ENCODE results near the gene NOXA1.
"Not testable (repeated sequence)": the region's sequence is repeated elsewhere in the genome, so short reads cannot be mapped to it uniquely, and the experiment has no call there.

NOXA1 gene

GRCh38 chr9:137383081-137383783 is 40.0 kb upstream of the NOXA1 start:
- H3K4me3 Mint-ChIP-seq, result no peak overlapping the region
- H3K4me1 Mint-ChIP-seq, result peaks cover 7% of the 10 kb centered on the region
- H3K36me3 Mint-ChIP-seq (ENCODE audit: insufficient read depth), result no peaks in the 10 kb centered on the region
- no peak for ATAC-seq (replicated peaks; ENCODE audit: extremely low read depth, poor library complexity, severe bottlenecking)
- H3K27me3 Mint-ChIP-seq, result no peaks in the 10 kb centered on the region
- H3K9me3 Mint-ChIP-seq, result no peaks in the 10 kb centered on the region
- peak overlapping the region; percentile 57 for H3K27ac Mint-ChIP-seq (ENCODE audit: low read depth)
- no peak for DNase-seq (ENCODE audit: low spot score in 2 of 2)

DNA sequence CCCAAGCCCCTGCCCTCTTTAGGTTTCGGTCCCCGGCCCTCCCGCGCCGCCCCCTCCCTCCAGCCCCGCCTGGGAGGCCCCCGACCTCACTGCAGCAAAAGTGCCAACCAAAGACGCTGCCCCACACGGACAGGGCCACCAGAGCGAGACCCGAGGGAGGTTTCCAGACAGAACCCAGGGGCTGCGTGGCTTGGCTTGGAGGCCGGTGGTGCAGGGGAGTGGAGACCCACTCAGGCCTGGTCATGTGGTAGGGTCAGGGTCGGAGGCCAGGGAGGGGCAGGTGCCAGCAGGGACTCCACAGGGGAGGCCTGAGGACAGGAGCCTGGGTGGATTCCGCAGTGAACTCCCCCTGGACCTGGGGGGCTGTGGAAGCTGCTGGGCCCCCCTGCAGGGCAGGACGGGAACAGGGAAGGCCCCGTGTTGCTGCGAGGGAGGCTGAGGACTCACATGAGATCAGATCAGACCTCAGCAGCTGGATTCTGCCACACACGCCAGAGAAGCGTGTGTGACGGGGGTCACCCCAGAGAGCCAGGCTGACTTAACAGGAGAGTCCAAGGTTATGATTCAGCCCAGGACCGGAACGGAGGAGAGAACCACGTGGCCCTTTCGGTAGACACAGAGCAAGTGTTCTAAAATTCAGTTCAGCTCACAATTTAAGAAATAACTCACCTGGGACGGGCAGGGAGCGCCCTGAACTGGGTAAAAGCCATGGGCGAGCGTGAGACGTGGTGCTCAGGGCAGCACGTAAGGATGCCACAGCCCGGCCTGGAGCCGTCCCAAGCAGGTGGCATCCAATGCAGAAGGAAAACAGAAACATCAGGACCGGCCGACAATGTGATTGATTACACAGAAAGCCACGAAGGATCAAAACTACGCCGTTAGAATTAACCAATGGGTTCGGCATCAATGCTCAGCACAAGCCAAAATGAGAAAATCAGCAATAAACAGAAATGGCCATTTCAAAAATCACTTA is 39.1 kb upstream of the NOXA1 start:
- H3K9me3 Mint-ChIP-seq, result no peaks in the 10 kb centered on the region
- no peaks in the 10 kb centered on the region for H3K36me3 Mint-ChIP-seq (ENCODE audit: insufficient read depth)
- H3K27ac Mint-ChIP-seq (ENCODE audit: low read depth), result peak overlapping the region; percentile 57
- no peak overlapping the region for H3K4me3 Mint-ChIP-seq
- ATAC-seq (replicated peaks; ENCODE audit: extremely low read depth, poor library complexity, severe bottlenecking) (no peak), DNase-seq (ENCODE audit: low spot score in 2 of 2) (no peak)
- no peaks in the 10 kb centered on the region for H3K27me3 Mint-ChIP-seq
- peaks cover 7% of the 10 kb centered on the region for H3K4me1 Mint-ChIP-seq

DNA sequence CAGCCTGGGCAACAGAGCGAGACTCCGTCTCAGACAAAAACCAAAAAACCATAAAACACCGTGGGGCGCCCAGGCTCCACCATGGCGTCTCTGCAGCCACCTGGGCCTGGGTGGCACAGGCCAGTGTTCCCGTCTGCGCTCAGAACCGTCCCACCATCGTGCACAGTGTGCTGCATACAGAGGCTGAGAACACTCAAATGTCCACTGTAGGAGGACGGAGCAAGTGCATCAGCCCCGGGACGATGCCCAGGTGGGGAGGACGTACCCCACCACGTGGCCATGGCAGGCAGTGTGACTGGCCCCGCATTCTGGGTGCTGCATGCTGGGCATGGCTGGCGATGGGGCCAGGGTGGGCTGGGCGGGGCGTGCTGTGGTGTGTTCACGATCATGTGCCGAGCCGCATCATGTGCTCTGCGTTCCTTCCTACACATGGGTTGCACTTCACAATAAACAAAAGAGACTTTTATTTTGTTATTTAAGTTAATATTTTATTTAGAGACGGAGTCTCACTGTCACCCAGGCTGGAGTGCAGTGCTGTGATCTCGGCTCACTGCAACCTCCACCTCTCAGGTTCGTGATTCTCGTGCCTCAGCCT is 38.0 kb upstream of the NOXA1 start:
- H3K27me3 Mint-ChIP-seq, result no peaks in the 10 kb centered on the region
- ATAC-seq (replicated peaks; ENCODE audit: extremely low read depth, poor library complexity, severe bottlenecking) (no peak), DNase-seq (ENCODE audit: low spot score in 2 of 2) (no peak)
- H3K36me3 Mint-ChIP-seq (ENCODE audit: insufficient read depth), result no peaks in the 10 kb centered on the region
- H3K4me3 Mint-ChIP-seq, result no peak overlapping the region
- no peak overlapping the region for H3K27ac Mint-ChIP-seq (ENCODE audit: low read depth)
- H3K9me3 Mint-ChIP-seq, result no peaks in the 10 kb centered on the region
- peaks cover 7% of the 10 kb centered on the region for H3K4me1 Mint-ChIP-seq

GRCh38 chr9:137386507-137387113 is 36.6 kb upstream of the NOXA1 start:
- not testable (repeated sequence) for H3K27me3 Mint-ChIP-seq
- peak overlapping the region; percentile 77 for H3K27ac Mint-ChIP-seq (ENCODE audit: low read depth)

DNA sequence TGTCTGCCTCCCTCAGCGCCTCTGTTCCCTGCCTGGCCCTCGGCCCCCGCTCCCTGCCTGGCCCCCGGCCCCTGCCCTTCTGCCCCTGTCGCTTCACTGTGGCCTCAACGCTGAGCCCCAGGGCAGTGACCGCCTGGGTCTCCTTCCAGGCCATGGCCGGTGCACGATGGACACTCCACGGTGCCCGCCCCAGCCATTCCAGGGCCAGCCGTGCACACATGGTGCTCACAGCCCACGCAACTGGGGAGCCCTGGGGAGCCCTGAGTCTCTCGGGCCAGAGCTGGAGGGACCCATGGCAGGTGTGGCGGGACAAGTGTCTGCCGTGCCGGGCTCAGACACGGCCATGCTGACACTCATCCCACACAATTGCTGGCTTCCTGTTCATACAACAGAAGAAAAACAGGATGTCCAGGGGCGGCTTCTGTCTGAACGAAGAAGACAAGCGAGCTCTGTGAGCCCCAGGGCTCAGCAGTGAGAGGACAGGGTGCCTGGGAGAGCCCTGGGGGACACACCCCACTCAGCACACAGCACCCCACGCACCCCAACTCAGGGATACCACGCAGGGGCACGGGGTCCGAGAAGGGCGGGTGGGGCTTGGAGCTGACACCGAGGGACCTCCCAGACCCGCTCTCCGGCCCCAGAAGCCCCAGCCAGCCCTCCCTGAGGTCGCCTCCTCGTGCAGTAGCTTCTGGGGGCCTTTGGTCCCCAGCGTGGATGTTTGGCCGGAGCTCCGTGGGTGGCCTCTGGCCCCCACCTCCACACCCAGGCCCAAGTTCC is 35.9 kb upstream of the NOXA1 start:
- DNase-seq (ENCODE audit: low spot score in 2 of 2), result peak in 1 of 2 donors; percentile 21
- H3K27ac Mint-ChIP-seq (ENCODE audit: low read depth), result peak overlapping the region; percentile 77
- H3K36me3 Mint-ChIP-seq (ENCODE audit: insufficient read depth), result no peaks in the 10 kb centered on the region
- peak overlapping the region; percentile 51 for H3K4me3 Mint-ChIP-seq
- H3K27me3 Mint-ChIP-seq, result no peaks in the 10 kb centered on the region
- ATAC-seq (replicated peaks; ENCODE audit: extremely low read depth, poor library complexity, severe bottlenecking), result peak; percentile 58
- peaks cover 7% of the 10 kb centered on the region for H3K4me1 Mint-ChIP-seq
- H3K9me3 Mint-ChIP-seq, result no peaks in the 10 kb centered on the region

More at GRCh38 chr9:137386507-137387113, 36.6 kb upstream of the NOXA1 start:
- H3K4me3 Mint-ChIP-seq; H3K36me3 Mint-ChIP-seq (ENCODE audit: insufficient read depth); ATAC-seq (replicated peaks; ENCODE audit: extremely low read depth, poor library complexity, severe bottlenecking); H3K9me3 Mint-ChIP-seq; H3K4me1 Mint-ChIP-seq; DNase-seq (ENCODE audit: low spot score in 2 of 2): not testable (repeated sequence)

DNA sequence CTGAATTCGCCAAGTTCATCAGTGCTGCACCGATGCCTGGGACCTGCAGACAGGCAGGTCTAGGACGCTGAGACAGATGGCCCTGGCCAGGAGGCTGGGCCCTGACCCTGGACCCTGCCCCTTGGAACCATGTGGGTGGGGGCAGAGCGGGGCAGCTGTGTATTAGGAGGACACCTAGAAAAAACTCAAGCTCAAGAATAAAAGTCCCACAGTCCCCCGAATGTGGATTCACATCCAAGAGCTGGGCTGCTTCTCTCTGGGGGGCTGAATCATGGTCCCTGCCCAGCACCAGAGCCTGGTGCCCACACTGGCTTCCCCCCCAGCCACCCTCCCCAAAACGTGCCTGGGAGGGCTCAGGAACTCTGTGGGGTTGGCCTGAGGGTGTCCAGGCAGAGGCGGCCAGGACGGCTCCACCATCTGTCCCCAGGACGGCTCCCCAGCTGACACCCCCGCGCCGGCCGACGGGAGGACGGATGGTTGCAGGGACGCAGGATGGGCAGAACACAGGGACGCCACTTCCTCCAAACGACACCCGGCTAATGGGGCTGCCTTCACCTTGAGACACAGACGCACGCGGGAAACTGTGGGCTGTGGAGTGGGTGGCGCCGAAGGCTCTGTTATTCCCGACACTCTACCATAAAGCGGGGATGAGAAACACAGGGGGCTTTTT is 35.2 kb upstream of the NOXA1 start:
- DNase-seq (ENCODE audit: low spot score in 2 of 2) (no peak), ATAC-seq (replicated peaks; ENCODE audit: extremely low read depth, poor library complexity, severe bottlenecking) (no peak)
- Mint-ChIP-seq H3K9me3 (no peaks in the 10 kb centered on the region), H3K27ac (ENCODE audit: low read depth) (peak overlapping the region; percentile 77), H3K4me3 (peak overlapping the region; percentile 51), H3K4me1 (peaks cover 7% of the 10 kb centered on the region), H3K36me3 (ENCODE audit: insufficient read depth) (no peaks in the 10 kb centered on the region), H3K27me3 (no peaks in the 10 kb centered on the region)

GRCh38 chr9:137388589-137389427 is 34.4 kb upstream of the NOXA1 start:
- Mint-ChIP-seq H3K4me1 (peaks cover 7% of the 10 kb centered on the region), H3K27ac (ENCODE audit: low read depth) (no peak overlapping the region), H3K36me3 (ENCODE audit: insufficient read depth) (no peaks in the 10 kb centered on the region), H3K4me3 (no peak overlapping the region), H3K27me3 (no peaks in the 10 kb centered on the region), H3K9me3 (no peaks in the 10 kb centered on the region)
- ATAC-seq (replicated peaks; ENCODE audit: extremely low read depth, poor library complexity, severe bottlenecking), result no peak
- DNase-seq (ENCODE audit: low spot score in 2 of 2), result no peak

GRCh38 chr9:137389428-137389746 is 33.8 kb upstream of the NOXA1 start:
- H3K4me3 Mint-ChIP-seq, result no peak overlapping the region
- no peaks in the 10 kb centered on the region for H3K9me3 Mint-ChIP-seq
- no peaks in the 10 kb centered on the region for H3K36me3 Mint-ChIP-seq (ENCODE audit: insufficient read depth)
- ATAC-seq (replicated peaks; ENCODE audit: extremely low read depth, poor library complexity, severe bottlenecking) (no peak), DNase-seq (ENCODE audit: low spot score in 2 of 2) (no peak)
- peaks cover 7% of the 10 kb centered on the region for H3K4me1 Mint-ChIP-seq
- H3K27ac Mint-ChIP-seq (ENCODE audit: low read depth), result no peak overlapping the region
- no peaks in the 10 kb centered on the region for H3K27me3 Mint-ChIP-seq

GRCh38 chr9:137390553-137391410 is 32.4 kb upstream of the NOXA1 start:
- H3K36me3 Mint-ChIP-seq (ENCODE audit: insufficient read depth), result no peaks in the 10 kb centered on the region
- H3K27me3 Mint-ChIP-seq, result no peaks in the 10 kb centered on the region
- DNase-seq (ENCODE audit: low spot score in 2 of 2), result no peak
- H3K4me3 Mint-ChIP-seq, result no peak overlapping the region
- ATAC-seq (replicated peaks; ENCODE audit: extremely low read depth, poor library complexity, severe bottlenecking), result no peak
- H3K27ac Mint-ChIP-seq (ENCODE audit: low read depth), result no peak overlapping the region
- peaks cover 7% of the 10 kb centered on the region for H3K4me1 Mint-ChIP-seq
- H3K9me3 Mint-ChIP-seq, result no peaks in the 10 kb centered on the region

DNA sequence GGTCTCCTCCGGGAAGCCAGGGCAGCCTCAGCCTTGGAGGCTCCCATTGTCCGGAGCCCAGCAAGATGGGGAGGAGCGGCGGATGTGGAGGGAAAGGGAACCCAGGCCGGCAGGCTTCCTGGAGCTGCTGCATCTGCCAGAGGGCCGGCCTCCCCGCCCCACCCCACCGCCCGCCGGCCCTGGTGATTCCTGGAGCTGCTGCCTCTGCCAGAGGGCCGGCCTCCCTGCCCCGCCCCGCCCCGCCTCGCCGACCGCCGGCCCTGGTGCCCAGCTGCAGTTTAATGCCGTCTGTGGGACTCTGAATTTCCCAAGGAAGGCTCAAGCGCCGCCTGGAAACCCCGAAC is 31.8 kb upstream of the NOXA1 start:
- Mint-ChIP-seq H3K4me3 (no peak overlapping the region), H3K36me3 (ENCODE audit: insufficient read depth) (no peaks in the 10 kb centered on the region)

More for the DNA sequence above, 31.8 kb upstream of the NOXA1 start:
- Mint-ChIP-seq H3K27me3 (no peaks in the 10 kb centered on the region), H3K27ac (ENCODE audit: low read depth) (no peak overlapping the region), H3K9me3 (no peaks in the 10 kb centered on the region), H3K4me1 (peaks cover 7% of the 10 kb centered on the region)
- no peak for DNase-seq (ENCODE audit: low spot score in 2 of 2)
- ATAC-seq (replicated peaks; ENCODE audit: extremely low read depth, poor library complexity, severe bottlenecking), result no peak
